HG03196 (cell line): ENCODE measurements around the gene SOX13.

ENCODE experiments used
- ATAC-seq: cut with Tn5 transposase; IDR thresholded peaks from one replicate; pipeline ENCODE4 v1.9.1; 2021; ENCODE audit not compliant: unreplicated experiment

The SOX13 gene

GRCh38 chr1:204176049-204176448 is 103.1 kb downstream of the SOX13 start:
- no peak for ATAC-seq

GRCh38 chr1:204177133-204177532 is 104.2 kb downstream of the SOX13 start:
- no peak for ATAC-seq
